Measurements from ENCODE around the gene ADRB2. TPM values are rescaled to one million over a fixed set of nuclear protein-coding genes. Genes with fewer than 3 reads are reported as not detected.

ADRB2 gene
- total RNA-seq, 4 donors from 2014 or later = 2.2 to 9.2 (median 3.0) TPM

DNA sequence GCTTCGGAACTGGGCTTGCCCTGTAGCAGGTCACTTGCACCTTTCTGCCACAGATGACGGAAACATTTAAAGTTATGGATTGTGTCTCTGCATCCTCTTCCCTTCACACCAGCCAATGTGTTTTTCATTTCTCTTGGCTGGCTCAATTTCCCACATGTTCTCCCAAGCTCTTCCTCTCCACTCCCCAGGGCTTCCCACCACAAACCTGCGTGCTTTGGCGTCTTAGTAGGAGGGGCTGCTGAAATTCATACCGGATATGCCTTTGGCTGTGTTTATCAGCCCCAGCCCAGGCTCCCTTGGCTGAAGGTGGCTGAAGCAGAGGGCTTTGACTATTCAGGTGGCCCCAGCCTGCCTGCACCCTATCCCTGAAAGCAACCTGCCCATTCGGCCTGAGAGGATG, 32.1 kb downstream of the ADRB2 start:
- no peak overlapping the region for H3K4me3 ChIP-seq
- H3K27me3 ChIP-seq = no peaks in the 10 kb centered on the region
- no peak overlapping the region for H3K27ac ChIP-seq
- TF ChIP-seq, protein P1, sequence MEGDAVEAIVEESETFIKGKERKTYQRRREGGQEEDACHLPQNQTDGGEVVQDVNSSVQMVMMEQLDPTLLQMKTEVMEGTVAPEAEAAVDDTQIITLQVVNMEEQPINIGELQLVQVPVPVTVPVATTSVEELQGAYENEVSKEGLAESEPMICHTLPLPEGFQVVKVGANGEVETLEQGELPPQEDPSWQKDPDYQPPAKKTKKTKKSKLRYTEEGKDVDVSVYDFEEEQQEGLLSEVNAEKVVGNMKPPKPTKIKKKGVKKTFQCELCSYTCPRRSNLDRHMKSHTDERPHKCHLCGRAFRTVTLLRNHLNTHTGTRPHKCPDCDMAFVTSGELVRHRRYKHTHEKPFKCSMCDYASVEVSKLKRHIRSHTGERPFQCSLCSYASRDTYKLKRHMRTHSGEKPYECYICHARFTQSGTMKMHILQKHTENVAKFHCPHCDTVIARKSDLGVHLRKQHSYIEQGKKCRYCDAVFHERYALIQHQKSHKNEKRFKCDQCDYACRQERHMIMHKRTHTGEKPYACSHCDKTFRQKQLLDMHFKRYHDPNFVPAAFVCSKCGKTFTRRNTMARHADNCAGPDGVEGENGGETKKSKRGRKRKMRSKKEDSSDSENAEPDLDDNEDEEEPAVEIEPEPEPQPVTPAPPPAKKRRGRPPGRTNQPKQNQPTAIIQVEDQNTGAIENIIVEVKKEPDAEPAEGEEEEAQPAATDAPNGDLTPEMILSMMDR (IDR thresholded peaks at IDR 0.05) = no peak
- no peak for TF ChIP-seq POLR2A (IDR thresholded peaks at IDR 0.05)
- DNase-seq = no peak
- intact Hi-C loops (cut with DNase I; ENCODE audit: low total_unique reads) = no loop called here
- H3K4me1 ChIP-seq = no peaks in the 10 kb centered on the region
- H3K9me3 ChIP-seq = no peaks in the 10 kb centered on the region
- H3K36me3 ChIP-seq = no peaks in the 10 kb centered on the region

DNA sequence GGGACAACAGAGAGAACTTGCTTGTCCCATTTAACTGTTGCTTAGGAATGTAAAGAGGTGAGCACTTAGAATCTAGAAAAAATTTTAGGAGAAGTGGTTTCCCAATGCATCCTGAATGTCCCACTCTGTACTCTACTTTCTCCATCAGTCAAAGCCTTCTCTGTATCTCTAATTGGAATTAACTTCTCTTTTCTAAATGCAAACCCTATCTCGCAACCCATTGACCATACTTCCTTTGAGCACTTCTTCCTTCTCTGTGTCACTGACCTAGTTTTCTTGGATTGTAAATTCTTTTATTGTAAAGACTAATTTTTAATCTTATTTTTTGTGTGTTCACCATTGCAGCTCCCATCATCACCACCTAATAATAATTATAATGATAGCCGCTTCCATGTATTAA, 33.3 kb downstream of the ADRB2 start:
- H3K36me3 ChIP-seq = no peaks in the 10 kb centered on the region
- H3K4me1 ChIP-seq = no peaks in the 10 kb centered on the region
- no peaks in the 10 kb centered on the region for H3K27me3 ChIP-seq
- H3K4me3 ChIP-seq = no peak overlapping the region
- no peak for DNase-seq
- H3K9me3 ChIP-seq = no peaks in the 10 kb centered on the region
- intact Hi-C loops (cut with DNase I; ENCODE audit: low total_unique reads) = no loop called here
- no peak overlapping the region for H3K27ac ChIP-seq
- TF ChIP-seq POLR2A (IDR thresholded peaks at IDR 0.05) = no peak
- TF ChIP-seq, protein P1 (IDR thresholded peaks at IDR 0.05) = no peak

DNA sequence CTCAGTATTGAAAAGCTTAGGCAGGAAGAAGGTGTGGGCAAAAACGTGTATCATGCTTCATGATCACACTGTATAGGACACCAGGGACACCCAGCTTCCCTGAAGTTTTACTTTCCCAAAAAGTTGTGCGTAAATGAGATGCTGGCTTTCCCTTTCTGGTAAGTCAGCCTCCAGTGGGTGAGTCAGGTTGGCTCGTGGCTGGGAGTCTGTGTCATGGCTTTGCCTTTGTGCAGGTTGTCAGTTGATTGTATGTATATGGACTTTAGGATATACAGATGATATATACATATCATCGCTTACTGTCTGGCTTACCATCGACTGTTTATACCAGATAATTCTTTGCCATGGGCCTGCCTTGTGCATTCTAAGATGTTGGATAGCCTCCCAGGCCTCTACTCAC, 34.2 kb downstream of the ADRB2 start:
- no peaks in the 10 kb centered on the region for H3K27me3 ChIP-seq
- H3K36me3 ChIP-seq = no peaks in the 10 kb centered on the region
- H3K9me3 ChIP-seq = no peaks in the 10 kb centered on the region
- no peaks in the 10 kb centered on the region for H3K4me1 ChIP-seq
- no peak overlapping the region for H3K4me3 ChIP-seq
- H3K27ac ChIP-seq = no peak overlapping the region
- intact Hi-C loops (cut with DNase I; ENCODE audit: low total_unique reads) = no loop called here
- no peak for DNase-seq
- no peak for TF ChIP-seq POLR2A (IDR thresholded peaks at IDR 0.05)
- TF ChIP-seq, protein P1 (IDR thresholded peaks at IDR 0.05) = no peak

DNA sequence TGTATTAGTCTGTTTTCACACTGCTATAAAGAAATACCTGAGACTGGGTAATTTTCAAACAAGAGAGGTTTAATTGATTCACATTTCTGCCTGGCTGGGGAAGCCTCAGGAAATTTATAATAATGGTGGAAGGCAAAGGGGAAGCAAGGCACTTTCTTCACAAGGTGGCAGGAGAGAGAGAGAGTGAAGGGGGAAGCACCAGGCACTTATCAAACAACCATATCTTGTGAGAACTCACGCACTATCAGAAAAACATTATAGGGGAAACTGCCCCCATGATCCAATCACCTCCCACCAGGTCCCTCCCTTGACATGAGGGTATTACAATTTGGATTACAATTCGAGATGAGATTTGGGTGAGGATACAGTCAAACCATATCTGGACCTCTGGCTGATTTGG, 34.7 kb downstream of the ADRB2 start:
- no peaks in the 10 kb centered on the region for H3K36me3 ChIP-seq
- H3K9me3 ChIP-seq = no peaks in the 10 kb centered on the region
- DNase-seq = no peak
- no peaks in the 10 kb centered on the region for H3K27me3 ChIP-seq
- H3K4me1 ChIP-seq = no peaks in the 10 kb centered on the region
- no peak overlapping the region for H3K27ac ChIP-seq
- TF ChIP-seq, protein P1 (IDR thresholded peaks at IDR 0.05) = no peak
- no peak for TF ChIP-seq POLR2A (IDR thresholded peaks at IDR 0.05)
- intact Hi-C loops (cut with DNase I; ENCODE audit: low total_unique reads) = no loop called here
- H3K4me3 ChIP-seq = no peak overlapping the region

DNA sequence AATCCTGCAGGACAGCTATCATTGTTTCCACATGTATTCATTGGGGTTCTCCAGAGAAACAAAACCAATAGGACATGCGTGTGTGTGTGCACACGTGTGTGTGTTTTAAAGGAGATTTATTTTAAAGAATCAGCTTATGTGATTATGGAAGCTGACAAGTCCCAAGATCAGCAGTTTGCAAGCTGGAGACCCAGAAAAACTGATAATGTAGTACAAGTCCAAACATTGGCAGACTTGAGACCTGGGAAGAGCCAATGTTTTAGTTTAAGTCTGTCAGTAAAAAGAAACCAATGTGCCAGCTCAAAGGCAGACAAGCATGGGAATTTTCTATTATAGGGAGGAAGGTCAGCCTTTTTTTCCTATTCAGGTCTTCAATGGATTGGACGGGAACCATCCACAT, 35.3 kb downstream of the ADRB2 start:
- intact Hi-C loops (cut with DNase I; ENCODE audit: low total_unique reads) = no loop called here
- H3K4me3 ChIP-seq = no peak overlapping the region
- no peaks in the 10 kb centered on the region for H3K36me3 ChIP-seq
- no peak overlapping the region for H3K27ac ChIP-seq
- DNase-seq = no peak
- no peaks in the 10 kb centered on the region for H3K4me1 ChIP-seq
- TF ChIP-seq POLR2A (IDR thresholded peaks at IDR 0.05) = no peak
- TF ChIP-seq, protein P1 (IDR thresholded peaks at IDR 0.05) = no peak
- no peaks in the 10 kb centered on the region for H3K9me3 ChIP-seq
- H3K27me3 ChIP-seq = no peaks in the 10 kb centered on the region
